Uterus (tissue), 2 donors: Measurements from ENCODE around the gene SARDH.

Source experiments
- POLR2A ChIP-seq, 2 donors: fragments of 450-650 bp; IDR thresholded peaks; one replicate each; pipeline ENCODE4 v1.6.1; 2016; ENCODE audit warnings: antibody characterized with exemption in 2 of 2, mild to moderate bottlenecking in 1 of 2, moderate library complexity in 1 of 2
- TF ChIP-seq, protein P1 (sequence below), 4 experiments: fragments of 200-600 bp in 2 of 4; fragments of 450-650 bp in 2 of 4; sonication (generic) in 2 of 4; IDR thresholded peaks; one replicate each; pipeline ENCODE4 v1.5.1; 2016 to 2019; ENCODE audit warnings: antibody characterized with exemption in 4 of 4, mild to moderate bottlenecking in 2 of 4, moderate library complexity in 1 of 4

DNA sequence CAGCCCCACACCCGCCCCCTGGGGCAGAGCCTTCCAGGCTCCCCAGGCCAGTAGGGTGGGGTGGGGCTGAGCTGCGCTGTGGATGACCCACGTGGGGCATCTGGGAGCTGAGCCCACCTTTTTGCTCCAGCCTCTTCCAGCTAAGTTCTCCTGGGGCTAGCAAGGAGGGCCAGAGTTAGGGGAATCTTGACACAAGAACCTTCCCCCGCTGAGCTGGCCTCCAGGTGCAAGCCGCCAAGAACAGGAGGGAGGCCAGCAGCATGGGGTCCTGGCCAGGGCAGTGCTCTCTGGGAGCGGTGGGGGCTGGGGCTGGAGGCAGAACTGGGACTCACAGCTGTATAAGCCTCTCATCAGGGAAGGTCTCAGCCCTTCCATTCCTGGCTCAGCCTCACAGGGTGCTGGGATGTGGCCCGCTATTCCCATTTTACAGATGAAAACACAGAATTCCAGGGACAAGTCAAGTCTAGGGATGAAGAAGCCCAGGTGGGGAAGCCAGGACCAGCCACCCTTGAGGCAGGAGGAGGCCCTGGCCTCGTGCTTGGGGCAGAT is 21.5 kb downstream of the SARDH start:
- TF ChIP-seq, protein P1, sequence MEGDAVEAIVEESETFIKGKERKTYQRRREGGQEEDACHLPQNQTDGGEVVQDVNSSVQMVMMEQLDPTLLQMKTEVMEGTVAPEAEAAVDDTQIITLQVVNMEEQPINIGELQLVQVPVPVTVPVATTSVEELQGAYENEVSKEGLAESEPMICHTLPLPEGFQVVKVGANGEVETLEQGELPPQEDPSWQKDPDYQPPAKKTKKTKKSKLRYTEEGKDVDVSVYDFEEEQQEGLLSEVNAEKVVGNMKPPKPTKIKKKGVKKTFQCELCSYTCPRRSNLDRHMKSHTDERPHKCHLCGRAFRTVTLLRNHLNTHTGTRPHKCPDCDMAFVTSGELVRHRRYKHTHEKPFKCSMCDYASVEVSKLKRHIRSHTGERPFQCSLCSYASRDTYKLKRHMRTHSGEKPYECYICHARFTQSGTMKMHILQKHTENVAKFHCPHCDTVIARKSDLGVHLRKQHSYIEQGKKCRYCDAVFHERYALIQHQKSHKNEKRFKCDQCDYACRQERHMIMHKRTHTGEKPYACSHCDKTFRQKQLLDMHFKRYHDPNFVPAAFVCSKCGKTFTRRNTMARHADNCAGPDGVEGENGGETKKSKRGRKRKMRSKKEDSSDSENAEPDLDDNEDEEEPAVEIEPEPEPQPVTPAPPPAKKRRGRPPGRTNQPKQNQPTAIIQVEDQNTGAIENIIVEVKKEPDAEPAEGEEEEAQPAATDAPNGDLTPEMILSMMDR (IDR thresholded peaks at IDR 0.05) = no peak
- no peak for TF ChIP-seq POLR2A (IDR thresholded peaks at IDR 0.05)
